ENCODE measurements around the gene DMRTA1.

- TF ChIP-seq CTCF (IDR thresholded peaks at IDR 0.05; ENCODE audit: borderline replicate concordance, extremely low read depth, low read length, poor library complexity, severe bottlenecking) (no peak), EZH2 (IDR thresholded peaks at IDR 0.05; ENCODE audit: borderline replicate concordance, low read depth, low read length, severe bottlenecking) (no peak)
These were observed 1.1 kb downstream of the DMRTA1 start for GRCh38 chr9:22447618-22448305.

Data from DND-41 (cell line).